Body of pancreas (tissue), 4 donors: ENCODE results near the gene KRTAP10-8. TPM values are rescaled to one million over a fixed set of nuclear protein-coding genes. Genes with fewer than 3 reads are reported as not detected.

ENCODE experiments used
- ATAC-seq: fragments of 150-250 bp; one replicate; pipeline ENCODE4 v1.9.1; 2016
- DNase-seq, 4 donors: peaks; one replicate each; pipeline ENCODE4 v3.0.0-alpha.2; 2019
- H3K27ac ChIP-seq, 4 donors: fragments of 200-600 bp; sonication (generic); 1 replicate in 3 of 4; 2 replicates in 1 of 4; pipeline versions ENCODE4 v1.5.1 to v1.6.1; 2016 to 2019; ENCODE audit warnings: mild to moderate bottlenecking in 1 of 4, mixed read lengths in 1 of 4, moderate library complexity in 1 of 4
- H3K27me3 ChIP-seq, 2 donors: fragments of 200-600 bp; sonication (generic); one replicate each; pipeline ENCODE4 v1.6.0; 2016; ENCODE audit warnings: mild to moderate bottlenecking in 1 of 2
- H3K36me3 ChIP-seq, 2 donors: fragments of 200-600 bp; sonication (generic); replicated peaks in 1 of 2; 2 replicates each; pipeline ENCODE4 v1.5.1; 2016; ENCODE audit warnings: low read depth in 2 of 2; ENCODE audit not compliant: insufficient read depth in 1 of 2
- H3K4me1 ChIP-seq: fragments of 200-600 bp; sonication (generic); one replicate; pipeline ENCODE4 v1.6.0; 2016
- H3K4me3 ChIP-seq, 2 donors: fragments of 200-600 bp; sonication (generic); 1 replicate in 1 of 2; 2 replicates in 1 of 2; pipeline ENCODE4 v1.5.1; 2016 to 2019
- H3K9me3 ChIP-seq, 3 donors: fragments of 200-600 bp; sonication (generic); 1 replicate in 2 of 3; 2 replicates in 1 of 3; pipeline ENCODE4 v1.5.1; 2016
- CTCF ChIP-seq, 7 experiments: fragments of 450-650 bp in 4 of 7; fragments of 200-600 bp in 3 of 7; sonication (generic) in 3 of 7; IDR thresholded peaks; one replicate each; pipeline ENCODE4 v1.5.1; 2016 to 2019; ENCODE audit warnings: antibody characterized with exemption in 7 of 7
- POLR2A ChIP-seq, 3 donors: fragments of 450-650 bp; IDR thresholded peaks; one replicate each; pipeline ENCODE4 v1.6.1; 2016; ENCODE audit warnings: antibody characterized with exemption in 3 of 3, mild to moderate bottlenecking in 2 of 3
- WGBS, 2 donors: methylation state at CpG; one replicate each; pipeline ENCODE4 v1.1.5; 2017; 5-methylcytosine and 5-hydroxymethylcytosine counted together
- intact Hi-C: fragments of 100-400 bp; cut with DNase I; formaldehyde crosslinking; loops from one replicate; pipeline ENCODE4 v1.15.1; 2023
- total RNA-seq, 2 donors: library from RNA; depleted of rRNA; stranded (reverse); fragments of >200 nt; gene quantifications; one replicate each; pipeline ENCODE4 v1.1.0, GENCODE V29; 2016

KRTAP10-8 gene
- total RNA-seq, 2 donors from 2014 or later: not detected

GRCh38 chr21:44647222-44647552, 35.3 kb downstream of the KRTAP10-8 start:
- Histone ChIP-seq H3K27me3 (no peaks in the 10 kb centered on the region), H3K27ac (no peak overlapping the region), H3K9me3 (no peaks in the 10 kb centered on the region), H3K36me3 (no peaks in the 10 kb centered on the region), H3K4me3 (no peak overlapping the region), H3K4me1 (no peaks in the 10 kb centered on the region)
- 37 to 38% methylated on average over 8 of the region's 8 CpGs for WGBS, 2 donors
- ATAC-seq: no peak
- intact Hi-C loops: no loop called here
- no peak for TF ChIP-seq CTCF (IDR thresholded peaks at IDR 0.05)
- no peak for TF ChIP-seq POLR2A (IDR thresholded peaks at IDR 0.05)
- DNase-seq: no peak

GRCh38 chr21:44648557-44649311, 36.9 kb downstream of the KRTAP10-8 start:
- no peaks in the 10 kb centered on the region for H3K27me3 ChIP-seq
- H3K36me3 ChIP-seq: no peaks in the 10 kb centered on the region
- no peaks in the 10 kb centered on the region for H3K9me3 ChIP-seq
- no peak for ATAC-seq
- intact Hi-C loops: no loop called here
- H3K4me3 ChIP-seq: no peak overlapping the region
- 63 to 70% methylated on average over 16 to 33 of the region's 33 CpGs for WGBS, 2 donors
- H3K27ac ChIP-seq: no peak overlapping the region
- no peak for TF ChIP-seq CTCF (IDR thresholded peaks at IDR 0.05)
- TF ChIP-seq POLR2A (IDR thresholded peaks at IDR 0.05): no peak
- no peaks in the 10 kb centered on the region for H3K4me1 ChIP-seq
- DNase-seq: no peak

- intact Hi-C loops: no loop called here
- Histone ChIP-seq H3K4me1 (no peaks in the 10 kb centered on the region), H3K27me3 (no peaks in the 10 kb centered on the region), H3K9me3 (no peaks in the 10 kb centered on the region), H3K27ac (no peak overlapping the region), H3K36me3 (no peaks in the 10 kb centered on the region), H3K4me3 (no peak overlapping the region)
- 72 to 81% methylated on average over 14 to 18 of the region's 18 CpGs for WGBS, 2 donors
- ATAC-seq (no peak), DNase-seq (no peak)
- TF ChIP-seq POLR2A (IDR thresholded peaks at IDR 0.05): no peak
- TF ChIP-seq CTCF (IDR thresholded peaks at IDR 0.05): no peak
Measured at GRCh38 chr21:44649521-44650100, 37.7 kb downstream of the KRTAP10-8 start.

GRCh38 chr21:44650265-44650972, 38.5 kb downstream of the KRTAP10-8 start:
- WGBS, 2 donors: 73 to 74% methylated on average over 19 to 20 of the region's 20 CpGs
- Histone ChIP-seq H3K4me1 (no peaks in the 10 kb centered on the region), H3K27ac (no peak overlapping the region), H3K4me3 (no peak overlapping the region), H3K27me3 (no peaks in the 10 kb centered on the region), H3K9me3 (no peaks in the 10 kb centered on the region), H3K36me3 (no peaks in the 10 kb centered on the region)
- no peak for DNase-seq
- intact Hi-C loops: no loop called here
- ATAC-seq: no peak
- TF ChIP-seq CTCF (IDR thresholded peaks at IDR 0.05) (no peak), POLR2A (IDR thresholded peaks at IDR 0.05) (no peak)
